A673 (cell line): ENCODE data around the gene UVSSA. TPM values are rescaled to one million over a fixed set of nuclear protein-coding genes. Genes with fewer than 3 reads are reported as not detected.
"Not testable (repeated sequence)": the region's sequence is repeated elsewhere in the genome, so short reads cannot be mapped to it uniquely, and the experiment has no call there.

ENCODE experiments used
- BruUV-seq: library from RNA; stranded (reverse); fragments of 400-500 nt; replicated peaks from 2 replicates; lab custom pipeline; 2021; lab: Mats Ljungman, UMichigan
- CTCF ChIA-PET: fragments of 300-600 bp; sonication (Branson Sonifier 250); formaldehyde crosslinking; loops from one replicate; lab custom pipeline; 2022; ENCODE audit warnings: antibody characterized with exemption; lab: Charles Lee
- POLR2A ChIA-PET: fragments of 300-600 bp; sonication (Branson Sonifier 250); formaldehyde crosslinking; loops from one replicate; lab custom pipeline; 2022; ENCODE audit warnings: antibody characterized with exemption; ENCODE audit not compliant: low non-redundant PET; lab: Charles Lee
- DNase-seq: peaks from one replicate; pipeline ENCODE4 v3.0.0-alpha.2; 2015; ENCODE audit warnings: low spot score
- H3K27ac ChIP-seq: fragments of 200-600 bp; sonication (generic); 2 replicates; pipeline ENCODE4 v1.5.1; 2016; ENCODE audit warnings: mixed run types, low read depth, mild to moderate bottlenecking, mixed read lengths, antibody characterized with exemption, low read length; ENCODE audit not compliant: poor library complexity, severe bottlenecking
- H3K27me3 ChIP-seq: fragments of 200-600 bp; sonication (generic); replicated peaks from 2 replicates; pipeline ENCODE4 v1.6.1; 2017; ENCODE audit warnings: mixed run types, low read depth, mild to moderate bottlenecking, mixed read lengths, antibody characterized with exemption, low read length; ENCODE audit not compliant: insufficient read depth, poor library complexity
- H3K36me3 ChIP-seq: fragments of 200-600 bp; sonication (generic); 2 replicates; pipeline ENCODE4 v1.6.1; 2016; ENCODE audit warnings: mixed run types, mild to moderate bottlenecking, mixed read lengths, antibody characterized with exemption, low read length; ENCODE audit not compliant: insufficient read depth, poor library complexity, severe bottlenecking
- H3K4me1 ChIP-seq: fragments of 200-600 bp; sonication (generic); 2 replicates; pipeline ENCODE4 v1.6.1; 2017; ENCODE audit warnings: mixed run types, mild to moderate bottlenecking, mixed read lengths, antibody characterized with exemption, low read length; ENCODE audit not compliant: insufficient read depth, poor library complexity, severe bottlenecking
- H3K4me3 ChIP-seq: fragments of 200-600 bp; sonication (generic); 2 replicates; pipeline ENCODE4 v1.5.1; 2016; ENCODE audit warnings: low read depth, mixed run types, mild to moderate bottlenecking, mixed read lengths, low read length; ENCODE audit not compliant: poor library complexity, severe bottlenecking
- H3K9me3 ChIP-seq: fragments of 200-600 bp; sonication (generic); 2 replicates; pipeline ENCODE4 v1.6.1; 2016; ENCODE audit warnings: mixed run types, low read depth, mild to moderate bottlenecking, mixed read lengths, antibody characterized with exemption, low read length; ENCODE audit not compliant: poor library complexity, severe bottlenecking
- EZH2 ChIP-seq: fragments of 200-600 bp; sonication (generic); IDR thresholded peaks from 2 replicates; pipeline ENCODE4 v1.6.1; 2017; ENCODE audit warnings: borderline replicate concordance, low read depth, mild to moderate bottlenecking, mixed read lengths, antibody characterized with exemption, low read length; ENCODE audit not compliant: poor library complexity, severe bottlenecking
- intact Hi-C: fragments of 100-400 bp; cut with micrococcal nuclease; formaldehyde crosslinking; loops from one replicate; pipeline ENCODE4 v1.10.0; 2022; ENCODE audit not compliant: unreplicated experiment
- total RNA-seq: library from RNA; stranded (reverse); gene quantifications from 2 replicates; pipeline ENCODE4 v1.2.3, GENCODE V29; 2021
- TF ChIP-seq, protein P1 (sequence below): fragments of 300-800, 200-600 bp; sonication (generic); conservative IDR thresholded peaks from 2 replicates; pipeline ENCODE4 v1.5.1; 2017; ENCODE audit warnings: low read depth, mild to moderate bottlenecking, antibody characterized with exemption, low read length, moderate library complexity, mixed read lengths

Gene UVSSA
- total RNA-seq, 1 experiment from 2014 or later, result 20.3 TPM

GRCh38 chr4:1384675-1385372 is 37.8 kb downstream of the UVSSA start:
- POLR2A ChIA-PET, result no interaction called here
- Histone ChIP-seq H3K27me3 (no peaks in the 10 kb centered on the region), H3K9me3 (peaks cover 5% of the 10 kb centered on the region), H3K27ac (no peak overlapping the region), H3K4me1 (no peaks in the 10 kb centered on the region), H3K36me3 (no peaks in the 10 kb centered on the region), H3K4me3 (no peak overlapping the region)
- BruUV-seq, result no TSS peak
- no peak for DNase-seq
- no peak for TF ChIP-seq EZH2
- TF ChIP-seq, protein P1, sequence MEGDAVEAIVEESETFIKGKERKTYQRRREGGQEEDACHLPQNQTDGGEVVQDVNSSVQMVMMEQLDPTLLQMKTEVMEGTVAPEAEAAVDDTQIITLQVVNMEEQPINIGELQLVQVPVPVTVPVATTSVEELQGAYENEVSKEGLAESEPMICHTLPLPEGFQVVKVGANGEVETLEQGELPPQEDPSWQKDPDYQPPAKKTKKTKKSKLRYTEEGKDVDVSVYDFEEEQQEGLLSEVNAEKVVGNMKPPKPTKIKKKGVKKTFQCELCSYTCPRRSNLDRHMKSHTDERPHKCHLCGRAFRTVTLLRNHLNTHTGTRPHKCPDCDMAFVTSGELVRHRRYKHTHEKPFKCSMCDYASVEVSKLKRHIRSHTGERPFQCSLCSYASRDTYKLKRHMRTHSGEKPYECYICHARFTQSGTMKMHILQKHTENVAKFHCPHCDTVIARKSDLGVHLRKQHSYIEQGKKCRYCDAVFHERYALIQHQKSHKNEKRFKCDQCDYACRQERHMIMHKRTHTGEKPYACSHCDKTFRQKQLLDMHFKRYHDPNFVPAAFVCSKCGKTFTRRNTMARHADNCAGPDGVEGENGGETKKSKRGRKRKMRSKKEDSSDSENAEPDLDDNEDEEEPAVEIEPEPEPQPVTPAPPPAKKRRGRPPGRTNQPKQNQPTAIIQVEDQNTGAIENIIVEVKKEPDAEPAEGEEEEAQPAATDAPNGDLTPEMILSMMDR, result no peak
- CTCF ChIA-PET, result no interaction called here
- intact Hi-C loops, result no loop called here

DNA sequence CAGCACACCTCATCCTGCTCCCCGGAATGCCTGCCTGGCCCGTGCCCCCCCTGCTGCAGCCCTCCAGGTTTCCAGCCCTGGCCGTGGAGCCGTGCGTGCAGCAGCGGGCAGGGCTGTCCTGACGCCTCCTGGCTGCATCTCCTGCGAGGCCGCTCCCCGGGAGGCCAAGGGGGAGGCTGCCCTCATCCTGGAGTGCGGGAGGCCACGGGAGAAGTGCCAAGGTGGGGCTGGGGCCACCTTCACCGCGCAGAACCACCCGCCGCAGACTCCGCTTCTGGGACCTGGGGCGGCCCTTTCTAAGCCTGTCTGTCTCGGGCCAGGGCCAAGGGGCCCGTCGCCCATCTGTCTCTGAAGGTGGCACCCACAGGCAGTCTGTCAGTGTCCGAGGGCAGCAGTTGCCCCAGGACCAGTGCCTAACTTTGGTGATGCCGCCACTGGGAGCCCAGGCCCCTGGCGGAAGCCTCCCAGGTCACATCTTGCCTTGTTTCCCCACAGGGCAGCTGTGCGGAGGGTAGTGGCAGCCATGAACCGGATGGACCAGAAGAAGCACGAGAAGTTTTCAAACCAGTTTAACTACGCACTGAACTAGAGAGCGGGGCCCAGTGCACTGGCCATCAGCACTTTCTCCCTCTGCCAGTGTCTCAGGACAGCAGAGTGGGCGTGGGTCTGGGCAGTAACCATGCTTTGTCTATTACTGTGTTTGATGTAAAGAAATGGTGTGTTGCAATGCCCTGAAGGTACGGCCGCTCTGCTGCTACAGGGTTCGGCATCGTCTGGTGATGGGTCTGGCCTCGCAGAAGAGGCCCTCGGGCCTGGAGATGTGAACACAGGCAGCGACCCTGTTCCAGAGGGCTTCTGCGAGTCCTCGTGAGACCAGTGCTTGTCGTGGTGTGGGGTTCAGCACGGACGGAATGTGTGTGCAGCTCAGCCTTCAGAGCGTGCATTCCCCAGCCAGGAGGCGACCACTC is 38.6 kb downstream of the UVSSA start:
- intact Hi-C loops, result no loop called here
- CTCF ChIA-PET, result no interaction called here
- POLR2A ChIA-PET, result no interaction called here
- TF ChIP-seq, protein P1, result no peak
- no peak for TF ChIP-seq EZH2
- DNase-seq, result no peak
- H3K4me1 ChIP-seq, result no peaks in the 10 kb centered on the region
- H3K36me3 ChIP-seq, result no peaks in the 10 kb centered on the region
- H3K9me3 ChIP-seq, result peaks cover 5% of the 10 kb centered on the region
- H3K4me3 ChIP-seq, result no peak overlapping the region
- H3K27me3 ChIP-seq, result no peaks in the 10 kb centered on the region
- H3K27ac ChIP-seq, result no peak overlapping the region
- no TSS peak for BruUV-seq

DNA sequence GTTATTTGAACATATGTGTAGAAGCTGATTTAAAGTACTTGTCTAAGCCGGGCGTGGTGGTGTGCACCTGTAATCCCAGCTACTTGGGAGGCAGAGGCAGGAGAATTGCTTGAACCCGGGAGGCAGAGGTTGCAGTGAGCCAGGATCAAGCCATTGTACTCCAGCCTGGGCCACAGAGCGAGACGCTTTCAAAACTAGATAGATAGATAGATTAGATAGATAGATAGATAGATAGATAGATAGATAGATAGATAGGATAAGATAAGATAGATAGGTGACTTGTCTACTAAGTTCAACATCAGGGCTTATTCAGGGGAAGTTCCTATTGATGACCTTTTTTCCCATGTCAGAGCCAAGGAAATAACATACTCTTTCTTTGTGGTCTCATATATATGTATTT is 46.4 kb downstream of the UVSSA start:
- BruUV-seq, H3K36me3 ChIP-seq, CTCF ChIA-PET, H3K27ac ChIP-seq, intact Hi-C loops, H3K4me3 ChIP-seq, DNase-seq, H3K27me3 ChIP-seq, POLR2A ChIA-PET, H3K4me1 ChIP-seq: not testable (repeated sequence)
- peaks cover 18% of the 10 kb centered on the region for H3K9me3 ChIP-seq
